HG03460 (cell line): ENCODE data around the gene OSBPL6.

ENCODE experiments used
- ATAC-seq: cut with Tn5 transposase; IDR thresholded peaks from one replicate; pipeline ENCODE4 v1.9.1; 2021; ENCODE audit not compliant: unreplicated experiment

Gene OSBPL6

GRCh38 chr2:178237488-178238153, 43.3 kb downstream of the OSBPL6 start:
- ATAC-seq: no peak

GRCh38 chr2:178238154-178238521, 43.8 kb downstream of the OSBPL6 start:
- ATAC-seq: no peak

GRCh38 chr2:178238750-178239149, 44.4 kb downstream of the OSBPL6 start:
- no peak for ATAC-seq

GRCh38 chr2:178241844-178242551, 47.7 kb downstream of the OSBPL6 start:
- ATAC-seq: no peak

GRCh38 chr2:178242552-178242883, 48.2 kb downstream of the OSBPL6 start:
- ATAC-seq: no peak

- no peak for ATAC-seq
Measured at GRCh38 chr2:178243961-178244360, 49.6 kb downstream of the OSBPL6 start.

GRCh38 chr2:178244777-178245176, 50.5 kb downstream of the OSBPL6 start:
- no peak for ATAC-seq

GRCh38 chr2:178246696-178247095, 52.4 kb downstream of the OSBPL6 start:
- no peak for ATAC-seq

- no peak for ATAC-seq
Measured at GRCh38 chr2:178247250-178247649, 52.9 kb downstream of the OSBPL6 start.

GRCh38 chr2:178250429-178250828, 56.1 kb downstream of the OSBPL6 start:
- no peak for ATAC-seq

GRCh38 chr2:178251151-178251955, 57.0 kb downstream of the OSBPL6 start:
- ATAC-seq: no peak

- no peak for ATAC-seq
Measured at GRCh38 chr2:178256382-178257042, 62.2 kb downstream of the OSBPL6 start.

GRCh38 chr2:178257127-178257526, 62.8 kb downstream of the OSBPL6 start:
- no peak for ATAC-seq

GRCh38 chr2:178258916-178259315, 64.6 kb downstream of the OSBPL6 start:
- ATAC-seq: no peak

GRCh38 chr2:178263159-178263860, 69.0 kb downstream of the OSBPL6 start:
- no peak for ATAC-seq

GRCh38 chr2:178264211-178264610, 69.9 kb downstream of the OSBPL6 start:
- ATAC-seq: no peak

- ATAC-seq: no peak
Measured at GRCh38 chr2:178265851-178266250, 71.5 kb downstream of the OSBPL6 start.

- ATAC-seq: no peak
Measured at GRCh38 chr2:178266445-178266844, 72.1 kb downstream of the OSBPL6 start.

GRCh38 chr2:178267660-178268059, 73.3 kb downstream of the OSBPL6 start:
- no peak for ATAC-seq

GRCh38 chr2:178268435-178268834, 74.1 kb downstream of the OSBPL6 start:
- ATAC-seq: no peak
